ENCODE data around the gene TRIM52.
A peak's percentile ranks its signal among the peaks of the same experiment; 100 is the strongest.

DNA sequence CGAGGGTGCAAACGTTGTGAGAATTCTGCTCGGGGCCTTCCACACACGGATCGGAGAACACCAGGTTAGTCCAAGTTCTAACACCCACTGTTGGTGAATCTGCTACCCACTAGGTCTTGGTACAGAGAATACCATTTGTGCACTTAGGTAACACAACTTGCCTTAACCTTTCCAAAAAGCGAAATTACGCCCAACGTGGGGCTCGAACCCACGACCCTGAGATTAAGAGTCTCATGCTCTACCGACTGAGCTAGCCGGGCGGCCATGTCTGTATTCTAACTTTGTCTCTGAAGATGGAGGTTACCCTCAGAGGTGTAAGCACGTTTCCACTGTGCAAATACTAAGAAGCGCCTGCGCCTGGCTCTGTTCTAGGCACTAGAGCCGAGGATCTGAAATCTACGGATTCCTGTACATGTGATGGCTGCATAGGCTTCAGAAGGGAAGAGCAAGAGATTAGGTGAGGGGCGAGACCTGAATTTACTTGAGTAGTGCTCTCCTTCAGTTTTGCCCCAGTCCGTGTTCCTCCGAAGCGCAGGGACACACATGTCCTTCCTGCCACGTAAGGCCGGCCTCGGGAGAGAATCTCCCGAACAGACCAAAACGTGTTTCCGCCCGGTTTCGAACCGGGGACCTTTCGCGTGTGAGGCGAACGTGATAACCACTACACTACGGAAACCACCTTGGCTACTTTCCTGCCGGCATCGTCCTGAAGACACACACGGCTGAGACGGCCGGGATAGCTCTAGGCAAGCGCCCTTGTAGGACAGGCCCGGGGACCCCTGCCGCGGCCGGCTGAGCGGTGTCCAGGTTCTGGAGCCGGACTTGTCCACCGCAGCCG, 38.9 kb downstream of the TRIM52 start:
- TF ChIP-seq POLR2A (IDR thresholded peaks at IDR 0.05; ENCODE audit: low read length): peak; percentile 87
- TF ChIP-seq TFCP2L1 (CRISPR knock-in tag; IDR thresholded peaks at IDR 0.05): no peak
- TF ChIP-seq, protein P1, sequence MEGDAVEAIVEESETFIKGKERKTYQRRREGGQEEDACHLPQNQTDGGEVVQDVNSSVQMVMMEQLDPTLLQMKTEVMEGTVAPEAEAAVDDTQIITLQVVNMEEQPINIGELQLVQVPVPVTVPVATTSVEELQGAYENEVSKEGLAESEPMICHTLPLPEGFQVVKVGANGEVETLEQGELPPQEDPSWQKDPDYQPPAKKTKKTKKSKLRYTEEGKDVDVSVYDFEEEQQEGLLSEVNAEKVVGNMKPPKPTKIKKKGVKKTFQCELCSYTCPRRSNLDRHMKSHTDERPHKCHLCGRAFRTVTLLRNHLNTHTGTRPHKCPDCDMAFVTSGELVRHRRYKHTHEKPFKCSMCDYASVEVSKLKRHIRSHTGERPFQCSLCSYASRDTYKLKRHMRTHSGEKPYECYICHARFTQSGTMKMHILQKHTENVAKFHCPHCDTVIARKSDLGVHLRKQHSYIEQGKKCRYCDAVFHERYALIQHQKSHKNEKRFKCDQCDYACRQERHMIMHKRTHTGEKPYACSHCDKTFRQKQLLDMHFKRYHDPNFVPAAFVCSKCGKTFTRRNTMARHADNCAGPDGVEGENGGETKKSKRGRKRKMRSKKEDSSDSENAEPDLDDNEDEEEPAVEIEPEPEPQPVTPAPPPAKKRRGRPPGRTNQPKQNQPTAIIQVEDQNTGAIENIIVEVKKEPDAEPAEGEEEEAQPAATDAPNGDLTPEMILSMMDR (IDR thresholded peaks at IDR 0.05): no peak
- TF ChIP-seq ZNF302 (CRISPR knock-in tag; IDR thresholded peaks at IDR 0.05): no peak
- no peak for TF ChIP-seq JUNB (IDR thresholded peaks at IDR 0.05)
- TF ChIP-seq, protein P2, sequence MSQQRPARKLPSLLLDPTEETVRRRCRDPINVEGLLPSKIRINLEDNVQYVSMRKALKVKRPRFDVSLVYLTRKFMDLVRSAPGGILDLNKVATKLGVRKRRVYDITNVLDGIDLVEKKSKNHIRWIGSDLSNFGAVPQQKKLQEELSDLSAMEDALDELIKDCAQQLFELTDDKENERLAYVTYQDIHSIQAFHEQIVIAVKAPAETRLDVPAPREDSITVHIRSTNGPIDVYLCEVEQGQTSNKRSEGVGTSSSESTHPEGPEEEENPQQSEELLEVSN (IDR thresholded peaks at IDR 0.05; ENCODE audit: borderline replicate concordance, low read depth): no peak
- TF ChIP-seq RARB (CRISPR knock-in tag; IDR thresholded peaks at IDR 0.05): peak; percentile 61; the same call in 1 of the 2 replicates
- peak in 1 of 2 experiments; percentile 41; a peak in 1 of 4 replicates for TF ChIP-seq CEBPB (IDR thresholded peaks at IDR 0.05)
- peak; percentile 25 for TF ChIP-seq GATA3 (IDR thresholded peaks at IDR 0.05; ENCODE audit: borderline replicate concordance)
- TF ChIP-seq, protein P3, sequence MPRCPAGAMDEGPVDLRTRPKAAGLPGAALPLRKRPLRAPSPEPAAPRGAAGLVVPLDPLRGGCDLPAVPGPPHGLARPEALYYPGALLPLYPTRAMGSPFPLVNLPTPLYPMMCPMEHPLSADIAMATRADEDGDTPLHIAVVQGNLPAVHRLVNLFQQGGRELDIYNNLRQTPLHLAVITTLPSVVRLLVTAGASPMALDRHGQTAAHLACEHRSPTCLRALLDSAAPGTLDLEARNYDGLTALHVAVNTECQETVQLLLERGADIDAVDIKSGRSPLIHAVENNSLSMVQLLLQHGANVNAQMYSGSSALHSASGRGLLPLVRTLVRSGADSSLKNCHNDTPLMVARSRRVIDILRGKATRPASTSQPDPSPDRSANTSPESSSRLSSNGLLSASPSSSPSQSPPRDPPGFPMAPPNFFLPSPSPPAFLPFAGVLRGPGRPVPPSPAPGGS (IDR thresholded peaks at IDR 0.05): no peak
- TF ChIP-seq SREBF2 (IDR thresholded peaks at IDR 0.05): peak; percentile 86
